ENCODE results near the gene ENTPD5.
"Not testable (repeated sequence)": the region's sequence is repeated elsewhere in the genome, so short reads cannot be mapped to it uniquely, and the experiment has no call there.

ENTPD5 gene

GRCh38 chr14:73998726-73999125 is 20.4 kb downstream of the ENTPD5 start:
- FAIRE-seq = no peak

- no peak for FAIRE-seq
Observed at GRCh38 chr14:73997944-73998447, 21.1 kb downstream of the ENTPD5 start.

GRCh38 chr14:73997108-73997943 is 21.8 kb downstream of the ENTPD5 start:
- FAIRE-seq = peak; percentile 80

- no peak for FAIRE-seq
Observed at GRCh38 chr14:73996731-73997107, 22.4 kb downstream of the ENTPD5 start.

GRCh38 chr14:73995977-73996378 is 23.1 kb downstream of the ENTPD5 start:
- no peak for FAIRE-seq

- peak; percentile 10 for FAIRE-seq
Observed at GRCh38 chr14:73994926-73995325, 24.2 kb downstream of the ENTPD5 start.

- FAIRE-seq = no peak
Observed at GRCh38 chr14:73991092-73991491, 28.0 kb downstream of the ENTPD5 start.

- not testable (repeated sequence) for FAIRE-seq
Observed at GRCh38 chr14:73988656-73989055, 30.4 kb downstream of the ENTPD5 start.

GRCh38 chr14:73988065-73988464 is 31.0 kb downstream of the ENTPD5 start:
- FAIRE-seq = no peak

- no peak for FAIRE-seq
Observed at GRCh38 chr14:73977896-73978295, 41.2 kb downstream of the ENTPD5 start.

GRCh38 chr14:73976125-73976524 is 43.0 kb downstream of the ENTPD5 start:
- FAIRE-seq = no peak

- no peak for FAIRE-seq
Observed at GRCh38 chr14:73973497-73973896, 45.6 kb downstream of the ENTPD5 start.

GRCh38 chr14:73968885-73969284 is 50.2 kb downstream of the ENTPD5 start:
- no peak for FAIRE-seq

GRCh38 chr14:73965216-73965615 is 53.9 kb downstream of the ENTPD5 start:
- FAIRE-seq = no peak

- no peak for FAIRE-seq
Observed at GRCh38 chr14:73961192-73961591, 57.9 kb downstream of the ENTPD5 start.

GRCh38 chr14:73958591-73958990 is 60.5 kb downstream of the ENTPD5 start:
- no peak for FAIRE-seq

- no peak for FAIRE-seq
Observed at GRCh38 chr14:73955674-73956073, 63.4 kb downstream of the ENTPD5 start.

- no peak for FAIRE-seq
Observed at GRCh38 chr14:73953731-73954130, 65.4 kb downstream of the ENTPD5 start.

GRCh38 chr14:73949752-73950734 is 69.0 kb downstream of the ENTPD5 start, which contains the start of the genes COQ6 and FAM161B:
TSS of gene COQ6 (plus strand) at chr14:73950302. CDS start at chr14:73950333, 31 bp downstream.
TSS of gene FAM161B (minus strand) at chr14:73950094. CDS start at chr14:73950026, 68 bp downstream.
- no peak for FAIRE-seq

GRCh38 chr14:73945159-73945670 is 73.9 kb downstream of the ENTPD5 start:
- FAIRE-seq = no peak

GRCh38 chr14:73944432-73945158 is 74.5 kb downstream of the ENTPD5 start:
- no peak for FAIRE-seq

- no peak for FAIRE-seq
Observed at GRCh38 chr14:73943083-73943482, 76.0 kb downstream of the ENTPD5 start.
